Adrenal gland (tissue), 12 donors: Measurements from ENCODE around the gene MARCHF10. TPM values are rescaled to one million over a fixed set of nuclear protein-coding genes. Genes with fewer than 3 reads are reported as not detected.

Experiments
- DNase-seq, 7 donors: peaks; one replicate each; pipeline ENCODE4 v3.0.0-alpha.2; 2019 to 2020
- H3K27ac ChIP-seq, 5 donors: fragments of 200-600 bp; sonication (generic) in 4 of 5; 1 replicate in 3 of 5; 2 replicates in 2 of 5; pipeline versions ENCODE4 v1.5.1 to v1.8.0; 2016 to 2020; ENCODE audit warnings: mild to moderate bottlenecking in 1 of 5
- H3K27me3 ChIP-seq: fragments of 200-600 bp; 2 replicates; pipeline ENCODE4 v1.8.0; 2021
- H3K36me3 ChIP-seq, 2 donors: fragments of 200-600 bp; replicated peaks in 1 of 2; 1 replicate in 1 of 2; 2 replicates in 1 of 2; pipeline versions ENCODE4 v1.5.1 to v1.8.0; 2018 to 2022
- H3K4me1 ChIP-seq, 2 donors: fragments of 200-600 bp; replicated peaks in 1 of 2; 1 replicate in 1 of 2; 2 replicates in 1 of 2; pipeline versions ENCODE4 v1.5.1 to v1.8.0; 2018 to 2021
- H3K4me3 ChIP-seq, 4 donors: fragments of 200-600 bp; sonication (generic) in 3 of 4; one replicate each; pipeline ENCODE4 v1.5.1; 2016 to 2018
- H3K9me3 ChIP-seq, 3 donors: fragments of 200-600 bp; sonication (generic) in 1 of 3; replicated peaks in 1 of 3; 1 replicate in 2 of 3; 2 replicates in 1 of 3; pipeline versions ENCODE4 v1.5.1 to v1.8.0; 2016 to 2021
- CTCF ChIP-seq, 6 experiments: fragments of 450-650 bp in 4 of 6; fragments of 200-600 bp in 2 of 6; sonication (generic) in 1 of 6; IDR thresholded peaks; 1 replicate in 5 of 6; 2 replicates in 1 of 6; pipeline versions ENCODE4 v1.5.1 to v1.8.0; 2016 to 2021; ENCODE audit warnings: antibody characterized with exemption in 6 of 6, mild to moderate bottlenecking in 2 of 6, moderate library complexity in 1 of 6
- POLR2A ChIP-seq, 2 donors: fragments of 450-650 bp; IDR thresholded peaks; one replicate each; pipeline ENCODE4 v1.6.1; 2017; ENCODE audit warnings: antibody characterized with exemption in 2 of 2, mild to moderate bottlenecking in 2 of 2, moderate library complexity in 1 of 2
- WGBS, 4 donors: extraction: QIAGEN DNeasy Blood & Tissue Kit in 2 of 4; methylation state at CpG; one replicate each; pipeline versions ENCODE4 v1.1.5 to v1.1.7; 2013 to 2017; 5-methylcytosine and 5-hydroxymethylcytosine counted together
- intact Hi-C, 2 donors: fragments of 100-400 bp; cut with DNase I; formaldehyde crosslinking; loops; one replicate each; pipeline versions ENCODE4 v1.14.1 to v1.15.0; 2022 to 2023
- polyA plus RNA-seq, 3 donors: library from polyadenylated mRNA; stranded (reverse); fragments of 200-250 nt in 2 of 3; fragments of 350-450 nt in 1 of 3; fragmentation: Illumina TruSeq in 1 of 3; extraction: RNeasy Lipid Tissue Mini Kit (QIAGEN cat#74804) in 1 of 3; gene quantifications; one replicate each; pipeline ENCODE4 v1.2.3, GENCODE V29; 2013 to 2014
- total RNA-seq, 9 donors: library from RNA; depleted of rRNA in 4 of 9; stranded (reverse); fragments of >200 nt in 4 of 9; fragments of 120-200 nt in 1 of 9; fragmentation: NEBNext Ultra II Directional in 1 of 9; extraction: Animal tissue kit (Norgen Biotek cat#: 25700) in 1 of 9; gene quantifications; one replicate each; pipeline versions ENCODE4 v1.1.0 to v1.2.4, GENCODE V29; 2013 to 2023
- donor health status: healthy with polysubstance abuse.
- donor health status: Bipolar disorder and iron deficiency.
- donor health status: DM: yes; HTN: yes; CAD: no.
- donor health status: DM: no; HTN: no; CAD: no.
- donor health status: DM: no; HTN: no; CAD: no.
- donor health status: DM: yes; HTN: yes; CAD: no.

MARCHF10 gene
- total and polyA plus RNA-seq, 12 donors = 0.31 to 0.64 (median 0.43) TPM; not detected in 8

GRCh38 chr17:62715882-62716390 lies 92.2 kb downstream of the MARCHF10 start:
- Histone ChIP-seq H3K4me3 (no peak overlapping the region), H3K27ac (no peak overlapping the region), H3K4me1 (peaks cover 0 to 9% of the 10 kb centered on the region in 2 donors), H3K9me3 (no peaks in the 10 kb centered on the region), H3K36me3 (no peaks in the 10 kb centered on the region), H3K27me3 (no peaks in the 10 kb centered on the region)
- WGBS, 4 donors = 93 to 97% (median 96%) methylated on average over 15 to 18 of the region's 18 CpGs
- DNase-seq = no peak
- TF ChIP-seq POLR2A (IDR thresholded peaks at IDR 0.05) (no peak), CTCF (IDR thresholded peaks at IDR 0.05) (no peak)
- intact Hi-C loops = no loop called here

GRCh38 chr17:62714016-62714777 lies 93.9 kb downstream of the MARCHF10 start:
- Histone ChIP-seq H3K27ac (no peak overlapping the region), H3K9me3 (no peaks in the 10 kb centered on the region), H3K4me1 (peaks cover 0 to 9% of the 10 kb centered on the region in 2 donors), H3K27me3 (no peaks in the 10 kb centered on the region), H3K36me3 (no peaks in the 10 kb centered on the region), H3K4me3 (no peak overlapping the region)
- peak in 1 of 7 donors; percentile 50 for DNase-seq
- intact Hi-C loops = no loop called here
- WGBS, 4 donors = 81 to 88% (median 84%) methylated on average over 8 of the region's 8 CpGs
- TF ChIP-seq POLR2A (IDR thresholded peaks at IDR 0.05) (no peak), CTCF (IDR thresholded peaks at IDR 0.05) (no peak)

GRCh38 chr17:62713086-62713881 lies 94.8 kb downstream of the MARCHF10 start:
- no peaks in the 10 kb centered on the region for H3K27me3 ChIP-seq
- no peaks in the 10 kb centered on the region for H3K36me3 ChIP-seq
- WGBS, 4 donors = 92 to 95% (median 94%) methylated on average over 17 of the region's 17 CpGs
- no peak overlapping the region for H3K4me3 ChIP-seq
- peaks cover 0 to 9% of the 10 kb centered on the region in 2 donors for H3K4me1 ChIP-seq
- TF ChIP-seq CTCF (IDR thresholded peaks at IDR 0.05) = no peak
- TF ChIP-seq POLR2A (IDR thresholded peaks at IDR 0.05) = no peak
- intact Hi-C loops = no loop called here
- peak in 1 of 7 donors; percentile 23 for DNase-seq
- H3K27ac ChIP-seq = no peak overlapping the region
- H3K9me3 ChIP-seq = peaks cover 0 to 4% (median 0%) of the 10 kb centered on the region in 3 donors

- peak in 5 of 7 donors; percentile 36 to 64 (median 42) for DNase-seq
- Histone ChIP-seq H3K4me1 (peaks cover 0 to 9% of the 10 kb centered on the region in 2 donors), H3K27ac (no peak overlapping the region), H3K4me3 (no peak overlapping the region), H3K36me3 (no peaks in the 10 kb centered on the region), H3K9me3 (peaks cover 0 to 4% (median 0%) of the 10 kb centered on the region in 3 donors), H3K27me3 (no peaks in the 10 kb centered on the region)
- no peak for TF ChIP-seq POLR2A (IDR thresholded peaks at IDR 0.05)
- TF ChIP-seq CTCF (IDR thresholded peaks at IDR 0.05) = no peak
- intact Hi-C loops = no loop called here
- 53 to 65% (median 57%) methylated on average over 7 to 8 of the region's 8 CpGs for WGBS, 4 donors
These were observed 95.9 kb downstream of the MARCHF10 start for GRCh38 chr17:62712171-62712581.
